Activated CD4-positive, alpha-beta T cell treated with anti-CD3 and anti-CD28 coated beads for 36 hours (primary cell): Measurements from ENCODE around the gene GPR161. TPM values are rescaled to one million over a fixed set of nuclear protein-coding genes. Genes with fewer than 3 reads are reported as not detected.

ENCODE experiments used
- ATAC-seq: fragments of 200-7000 bp; cut with Tn5 transposase; one replicate; pipeline ENCODE4 v1.10.0; 2021; ENCODE audit warnings: mild to moderate bottlenecking, moderate library complexity
- CTCF ChIA-PET: fragments of 350-600 bp; sonication (Branson Sonifier 250); formaldehyde crosslinking; loops from one replicate; lab custom pipeline; 2021; ENCODE audit warnings: antibody characterized with exemption; lab: Charles Lee
- POLR2A ChIA-PET: fragments of 350-600 bp; sonication (Branson Sonifier 250); formaldehyde crosslinking; loops from one replicate; lab custom pipeline; 2021; ENCODE audit warnings: antibody characterized with exemption, inconsistent platforms; lab: Charles Lee
- DNase-seq: peaks from one replicate; pipeline ENCODE4 v3.0.0-alpha.2; 2020
- H3K27ac Mint-ChIP-seq: one replicate; pipeline ENCODE4 v1.8.0; 2021; ENCODE audit warnings: mixed read lengths
- H3K27me3 Mint-ChIP-seq: one replicate; pipeline ENCODE4 v1.8.0; 2021; ENCODE audit warnings: mixed read lengths
- H3K36me3 Mint-ChIP-seq: one replicate; pipeline ENCODE4 v1.8.0; 2021; ENCODE audit warnings: low read depth, mixed read lengths
- H3K4me1 Mint-ChIP-seq: one replicate; pipeline ENCODE4 v1.8.0; 2021; ENCODE audit warnings: mixed read lengths
- H3K4me3 Mint-ChIP-seq: one replicate; pipeline ENCODE4 v1.8.0; 2021; ENCODE audit warnings: mild to moderate bottlenecking, moderate library complexity, mixed read lengths
- H3K9me3 Mint-ChIP-seq: one replicate; pipeline ENCODE4 v1.8.0; 2021; ENCODE audit warnings: low read depth, mixed read lengths
- intact Hi-C, 2 experiments: fragments of 100-400 bp; cut with DNase I in 1 of 2; cut with micrococcal nuclease in 1 of 2; formaldehyde crosslinking; loops; one replicate each; pipeline versions ENCODE4 v1.14.2 to v1.15.1; 2022 to 2024; cut with DNase I, micrococcal nuclease
- total RNA-seq, 2 experiments: library from RNA; stranded (reverse); gene quantifications; one replicate each; pipeline ENCODE4 v1.2.3, GENCODE V29; 2021

The GPR161 gene
- total RNA-seq, 2 experiments from 2014 or later: 0.42 to 0.59 TPM

DNA sequence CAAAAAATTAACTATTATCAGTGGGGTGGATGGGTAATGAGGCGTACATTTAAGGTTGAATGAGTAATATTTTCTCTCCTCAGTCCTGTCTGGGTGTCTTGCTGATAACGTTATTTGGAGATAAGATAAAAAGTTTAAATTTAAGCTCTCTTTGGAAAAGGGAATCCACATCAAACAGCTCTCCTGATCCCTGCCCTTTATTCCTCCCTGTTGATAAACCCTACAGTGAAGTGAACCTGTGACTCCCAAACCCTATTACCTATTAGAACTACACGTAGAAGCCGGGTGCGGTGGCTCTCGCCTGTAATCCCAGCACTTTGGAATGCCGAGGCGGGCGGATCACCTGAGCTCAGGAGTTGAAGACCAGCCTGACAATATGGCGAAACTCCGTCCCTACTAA lies 9.9 kb upstream of the GPR161 start:
- ChIA-PET CTCF (interaction anchor here (0.9 to 3.3 kb wide), 4 partner anchors 8 to 65 kb away, joined by 3 to 13 read pairs (median 4); no protein-coding TSS in a partner anchor), POLR2A (no interaction called here)
- Mint-ChIP-seq H3K9me3 (no peaks in the 10 kb centered on the region), H3K4me1 (peaks cover 12% of the 10 kb centered on the region), H3K4me3 (no peak overlapping the region), H3K27me3 (no peaks in the 10 kb centered on the region), H3K27ac (no peak overlapping the region), H3K36me3 (no peaks in the 10 kb centered on the region)
- DNase-seq: no peak
- intact Hi-C loops: loop anchor here in 1 of 2 experiments (1.0 kb wide), 1 partner anchor 62 kb away; no protein-coding TSS in a partner anchor
- no peak for ATAC-seq

DNA sequence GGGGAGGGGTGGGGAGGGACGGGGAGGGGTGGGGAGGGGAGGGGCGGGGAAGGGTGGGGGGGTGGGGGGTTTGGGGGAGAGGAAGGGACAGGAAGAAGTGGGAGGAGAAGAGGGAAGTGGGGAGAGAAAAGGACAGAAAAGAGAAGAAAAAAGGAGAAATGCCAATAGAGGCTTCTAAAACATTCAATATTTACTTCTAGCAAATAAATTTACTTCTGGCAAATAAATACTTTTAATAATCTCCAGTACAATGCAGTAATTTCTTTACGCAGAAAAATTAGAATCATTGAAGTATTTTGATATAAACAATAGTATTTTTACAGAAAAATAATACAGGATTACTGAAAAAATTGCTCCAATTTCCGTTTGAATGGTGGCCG lies 9.4 kb upstream of the GPR161 start:
- intact Hi-C loops: loop anchor here in 1 of 2 experiments (1.0 kb wide), 1 partner anchor 62 kb away; no protein-coding TSS in a partner anchor
- no peaks in the 10 kb centered on the region for H3K27me3 Mint-ChIP-seq
- H3K27ac Mint-ChIP-seq: no peak overlapping the region
- DNase-seq (no peak), ATAC-seq (no peak)
- H3K36me3 Mint-ChIP-seq: no peaks in the 10 kb centered on the region
- CTCF ChIA-PET: interaction anchor here (0.9 to 3.3 kb wide), 10 partner anchors 8 to 64 kb away, joined by 3 to 13 read pairs (median 4); partner anchors contain the start of gene GPR161
- POLR2A ChIA-PET: no interaction called here
- H3K4me1 Mint-ChIP-seq: peaks cover 12% of the 10 kb centered on the region
- H3K4me3 Mint-ChIP-seq: no peak overlapping the region
- H3K9me3 Mint-ChIP-seq: no peaks in the 10 kb centered on the region

GRCh38 chr1:168145184-168146159 lies 8.7 kb upstream of the GPR161 start:
- no peak overlapping the region for H3K4me3 Mint-ChIP-seq
- DNase-seq: peak; percentile 93
- POLR2A ChIA-PET: no interaction called here
- ATAC-seq: peak; percentile 100
- intact Hi-C loops: loop anchor here in 1 of 2 experiments (1.0 kb wide), 1 partner anchor 61 kb away; no protein-coding TSS in a partner anchor
- H3K27ac Mint-ChIP-seq: no peak overlapping the region
- H3K9me3 Mint-ChIP-seq: no peaks in the 10 kb centered on the region
- no peaks in the 10 kb centered on the region for H3K36me3 Mint-ChIP-seq
- peaks cover 13% of the 10 kb centered on the region for H3K4me1 Mint-ChIP-seq
- peaks cover 1% of the 10 kb centered on the region for H3K27me3 Mint-ChIP-seq
- CTCF ChIA-PET: interaction anchor here (0.6 to 3.3 kb wide), 21 partner anchors 10 to 1065 kb away, joined by 3 to 13 read pairs (median 3); partner anchors contain the start of gene GPR161

DNA sequence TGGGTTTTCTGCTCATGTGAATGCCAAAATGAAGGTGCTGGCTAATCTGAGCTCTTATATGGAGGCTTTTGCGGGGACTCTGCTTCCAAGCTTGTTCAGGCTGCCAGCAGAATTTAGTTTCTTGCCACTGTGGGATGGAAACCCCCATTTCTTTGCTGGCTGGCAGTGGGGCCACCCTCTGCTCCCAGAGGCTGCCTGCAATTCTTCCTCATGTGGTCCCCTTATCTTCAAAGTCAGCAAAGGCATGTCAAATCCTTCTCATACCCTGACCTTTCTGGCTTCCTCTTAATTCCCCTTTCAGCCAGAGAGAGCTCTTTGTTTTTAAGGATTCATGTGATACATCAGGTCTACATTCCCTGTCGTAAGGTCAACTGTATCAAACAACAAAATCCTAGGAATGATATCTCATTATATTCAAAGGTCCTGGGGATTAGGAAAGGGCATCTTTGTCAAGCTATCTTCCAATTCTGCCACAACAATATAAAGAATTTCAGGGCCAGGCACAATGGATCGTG lies 5.2 kb upstream of the GPR161 start:
- Mint-ChIP-seq H3K27ac (no peak overlapping the region), H3K4me3 (no peak overlapping the region), H3K9me3 (no peaks in the 10 kb centered on the region), H3K4me1 (peaks cover 38% of the 10 kb centered on the region), H3K27me3 (peaks cover 12% of the 10 kb centered on the region), H3K36me3 (no peaks in the 10 kb centered on the region)
- POLR2A ChIA-PET: interaction anchor here (0.8 kb wide), 1 partner anchor 201 kb away, joined by 3 read pairs; no protein-coding TSS in a partner anchor
- CTCF ChIA-PET: interaction anchor here (0.9 kb wide), 1 partner anchor 95 kb away, joined by 3 read pairs; no protein-coding TSS in a partner anchor
- ATAC-seq: no peak
- intact Hi-C loops: loop anchor here in 1 of 2 experiments (5.0 kb wide), 1 partner anchor 50 kb away; no protein-coding TSS in a partner anchor
- no peak for DNase-seq

DNA sequence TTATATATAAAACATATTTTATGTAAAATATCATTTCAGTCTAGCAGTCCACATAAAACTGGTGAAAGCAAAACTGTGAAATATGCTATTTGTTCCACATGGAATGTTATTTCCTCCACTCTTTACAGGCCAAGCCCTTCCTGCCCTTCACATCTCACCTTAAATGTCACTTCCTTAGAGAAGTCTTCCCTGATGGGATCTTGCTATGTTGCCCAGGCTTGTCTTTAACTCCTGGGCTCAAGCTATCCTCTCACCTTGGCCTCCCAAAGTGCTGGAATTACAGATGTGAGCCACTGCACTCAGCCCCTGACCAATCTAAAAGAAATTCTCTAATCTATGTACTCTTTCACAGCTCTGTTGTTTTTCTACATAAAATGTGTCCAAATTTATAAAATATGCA lies 2.3 kb upstream of the GPR161 start:
- Mint-ChIP-seq H3K4me1 (peaks cover 40% of the 10 kb centered on the region), H3K27me3 (peaks cover 31% of the 10 kb centered on the region), H3K4me3 (no peak overlapping the region), H3K9me3 (no peaks in the 10 kb centered on the region), H3K27ac (no peak overlapping the region), H3K36me3 (no peaks in the 10 kb centered on the region)
- ChIA-PET POLR2A (no interaction called here), CTCF (interaction anchor here (1.0 to 2.0 kb wide), 3 partner anchors 8 to 97 kb away, joined by 3 to 8 read pairs (median 3); no protein-coding TSS in a partner anchor)
- ATAC-seq: no peak
- DNase-seq: no peak
- intact Hi-C loops: loop anchor here (2.0 to 5.0 kb wide), 5 partner anchors 38 to 1228 kb away; partner anchors contain the start of genes NME7 (in 1 of the 2), SFT2D2 (in 1 of the 2) and TIPRL (in 1 of the 2)

GRCh38 chr1:168138134-168138533 lies 1.4 kb upstream of the GPR161 start:
- ATAC-seq: peak; percentile 45
- Mint-ChIP-seq H3K4me3 (no peak overlapping the region), H3K27me3 (peaks cover 33% of the 10 kb centered on the region), H3K4me1 (peaks cover 40% of the 10 kb centered on the region), H3K36me3 (no peaks in the 10 kb centered on the region), H3K27ac (no peak overlapping the region), H3K9me3 (no peaks in the 10 kb centered on the region)
- no peak for DNase-seq
- POLR2A ChIA-PET: no interaction called here
- intact Hi-C loops: loop anchor here (1.0 to 5.0 kb wide), 6 partner anchors 39 to 1229 kb away; partner anchors contain the start of genes NME7 (in 1 of the 2), SFT2D2 (in 1 of the 2) and TIPRL (in 1 of the 2)
- CTCF ChIA-PET: interaction anchor here (1.0 to 2.0 kb wide), 3 partner anchors 9 to 98 kb away, joined by 3 to 8 read pairs (median 3); no protein-coding TSS in a partner anchor

DNA sequence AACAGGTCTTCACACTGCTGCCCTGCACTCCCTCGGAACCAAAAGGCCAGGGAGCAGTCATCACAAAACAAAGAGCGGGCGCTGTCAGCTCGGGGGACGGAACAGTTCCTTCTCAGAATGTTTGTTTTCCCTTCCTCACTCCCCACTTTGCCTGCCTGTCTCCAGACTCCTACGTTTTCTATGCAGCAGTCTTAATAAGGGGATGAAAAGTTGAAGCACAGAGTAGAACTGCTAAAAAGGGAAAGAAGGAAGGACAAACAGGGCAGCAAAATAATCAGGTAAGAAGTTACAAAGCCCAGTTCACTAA lies 738 bp upstream of the GPR161 start:
- POLR2A ChIA-PET: no interaction called here
- intact Hi-C loops: loop anchor here (5.0 kb wide), 4 partner anchors 40 to 185 kb away; partner anchors contain the start of genes SFT2D2 (in 1 of the 2) and TIPRL (in 1 of the 2)
- Mint-ChIP-seq H3K27me3 (peaks cover 37% of the 10 kb centered on the region), H3K9me3 (no peaks in the 10 kb centered on the region), H3K27ac (peak overlapping the region; percentile 61), H3K36me3 (no peaks in the 10 kb centered on the region), H3K4me3 (peak overlapping the region; percentile 73), H3K4me1 (peaks cover 40% of the 10 kb centered on the region)
- CTCF ChIA-PET: interaction anchor here (0.6 to 2.0 kb wide), 3 partner anchors 55 to 706 kb away, joined by 3 to 8 read pairs (median 3); no protein-coding TSS in a partner anchor
- DNase-seq (no peak), ATAC-seq (no peak)

DNA sequence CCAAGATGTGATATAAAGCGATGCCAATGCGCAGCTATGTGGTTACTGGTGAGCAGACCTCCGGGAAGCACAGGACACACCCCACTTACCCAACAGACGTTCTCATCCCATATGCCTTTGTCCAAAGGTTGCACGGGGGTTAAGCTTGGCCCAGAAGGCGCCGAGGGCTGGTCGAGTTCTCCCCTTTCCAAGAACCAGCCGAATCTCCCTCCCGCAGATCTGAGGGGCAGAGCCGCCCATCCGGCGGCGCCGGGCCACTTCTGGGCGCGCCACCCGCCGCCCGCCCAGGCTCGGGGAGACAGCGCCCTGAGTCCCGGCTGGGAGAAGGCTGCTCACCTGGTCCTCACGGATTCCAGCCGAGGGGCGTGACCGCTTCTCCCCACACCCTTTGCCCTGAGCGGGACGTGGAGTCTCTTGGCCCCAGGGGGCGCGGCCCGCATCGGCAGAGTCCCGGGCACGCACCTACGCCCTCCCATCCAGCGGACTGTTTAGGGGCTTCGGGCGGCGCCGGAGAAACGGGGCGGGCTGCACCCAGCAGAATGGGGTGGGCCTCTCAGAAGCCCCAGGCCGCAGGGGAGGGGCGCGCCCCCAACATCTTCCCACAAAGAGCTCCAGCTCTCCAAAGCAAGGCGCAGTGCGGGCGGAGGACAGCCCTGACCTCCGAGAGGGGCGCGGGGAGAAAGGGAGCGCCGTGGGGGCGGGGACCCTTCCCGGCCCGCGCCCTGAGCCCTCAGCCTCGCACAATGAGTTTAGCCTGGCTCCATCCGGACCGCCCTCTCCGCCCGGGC lies 615 bp downstream of the GPR161 start:
- intact Hi-C loops: loop anchor here (5.0 kb wide), 4 partner anchors 41 to 186 kb away; partner anchors contain the start of genes SFT2D2 (in 1 of the 2) and TIPRL (in 1 of the 2)
- DNase-seq (peak; percentile 20), ATAC-seq (peak; percentile 7)
- H3K4me1 Mint-ChIP-seq: peaks cover 40% of the 10 kb centered on the region
- H3K9me3 Mint-ChIP-seq: no peaks in the 10 kb centered on the region
- POLR2A ChIA-PET: no interaction called here
- no peaks in the 10 kb centered on the region for H3K36me3 Mint-ChIP-seq
- CTCF ChIA-PET: interaction anchor here (3.5 kb wide), 1 partner anchor 9 kb away, joined by 13 read pairs; no protein-coding TSS in a partner anchor
- H3K27ac Mint-ChIP-seq: no peak overlapping the region
- peak overlapping the region; percentile 73 for H3K4me3 Mint-ChIP-seq
- H3K27me3 Mint-ChIP-seq: peaks cover 41% of the 10 kb centered on the region

- Mint-ChIP-seq H3K27me3 (peaks cover 43% of the 10 kb centered on the region), H3K27ac (no peak overlapping the region), H3K4me3 (peak overlapping the region; percentile 73), H3K4me1 (peaks cover 38% of the 10 kb centered on the region), H3K36me3 (no peaks in the 10 kb centered on the region), H3K9me3 (no peaks in the 10 kb centered on the region)
- intact Hi-C loops: loop anchor here (5.0 kb wide), 4 partner anchors 42 to 187 kb away; partner anchors contain the start of genes SFT2D2 (in 1 of the 2) and TIPRL (in 1 of the 2)
- no peak for DNase-seq
- ATAC-seq: no peak
- POLR2A ChIA-PET: no interaction called here
- CTCF ChIA-PET: interaction anchor here (0.6 to 3.5 kb wide), 3 partner anchors 8 to 225 kb away, joined by 3 to 13 read pairs (median 6); no protein-coding TSS in a partner anchor
Observed at GRCh38 chr1:168135116-168135920, 1.4 kb downstream of the GPR161 start.
